H9 (cell line): ENCODE results near the gene OBSL1. TPM values are rescaled to one million over a fixed set of nuclear protein-coding genes. Genes with fewer than 3 reads are reported as not detected.

ENCODE experiments used
- DNase-seq: peaks from one replicate; pipeline ENCODE4 v3.0.0-alpha.2; 2017
- H2AFZ ChIP-seq: one replicate; pipeline ENCODE4 v1.6.1; 2013; ENCODE audit warnings: mild to moderate bottlenecking, low read length, control low read depth, moderate library complexity
- H2AK5ac ChIP-seq: 2 replicates; pipeline ENCODE4 v1.6.1; 2013; ENCODE audit warnings: low read length, control low read depth, mixed read lengths; ENCODE audit not compliant: insufficient read length
- H2BK120ac ChIP-seq: one replicate; pipeline ENCODE4 v1.6.1; 2013; ENCODE audit warnings: low read depth, mild to moderate bottlenecking, low read length, control low read depth, inconsistent platforms; ENCODE audit not compliant: poor library complexity, severe bottlenecking
- H2BK12ac ChIP-seq: 2 replicates; pipeline ENCODE4 v1.6.1; 2013; ENCODE audit warnings: low read length, control low read depth, mixed read lengths, low read depth; ENCODE audit not compliant: insufficient read length
- H2BK15ac ChIP-seq: 2 replicates; pipeline ENCODE4 v1.6.1; 2013; ENCODE audit warnings: low read depth, low read length, control low read depth
- H2BK20ac ChIP-seq: one replicate; pipeline ENCODE4 v1.6.1; 2013; ENCODE audit warnings: low read depth, mild to moderate bottlenecking, low read length, control low read depth, inconsistent platforms; ENCODE audit not compliant: poor library complexity, severe bottlenecking
- H2BK5ac ChIP-seq: 2 replicates; pipeline ENCODE4 v1.6.1; 2013; ENCODE audit warnings: low read length, control low read depth, mixed read lengths; ENCODE audit not compliant: insufficient read length
- H3K14ac ChIP-seq: 2 replicates; pipeline ENCODE4 v1.6.1; 2013; ENCODE audit warnings: low read length, control low read depth; ENCODE audit not compliant: insufficient read depth
- H3K18ac ChIP-seq: 2 replicates; pipeline ENCODE4 v1.6.1; 2013; ENCODE audit warnings: low read depth, mild to moderate bottlenecking, mixed read lengths, low read length, control low read depth; ENCODE audit not compliant: insufficient read length
- H3K23ac ChIP-seq: 2 replicates; pipeline ENCODE4 v1.6.1; 2013; ENCODE audit warnings: low read length, control low read depth, mixed read lengths, low read depth; ENCODE audit not compliant: insufficient read length
- H3K23me2 ChIP-seq: 2 replicates; pipeline ENCODE4 v1.6.1; 2013; ENCODE audit warnings: low read depth, mild to moderate bottlenecking, mixed read lengths, low read length, control low read depth; ENCODE audit not compliant: insufficient read length, poor library complexity, severe bottlenecking
- H3K27ac ChIP-seq: 2 replicates; pipeline ENCODE4 v1.5.1; 2013; ENCODE audit warnings: low read length, control low read depth, mixed read lengths, low read depth; ENCODE audit not compliant: insufficient read length
- H3K27me3 ChIP-seq: 2 replicates; pipeline ENCODE4 v1.6.1; 2013; ENCODE audit warnings: low read length, control low read depth, inconsistent platforms; ENCODE audit not compliant: insufficient read depth
- H3K4ac ChIP-seq: 2 replicates; pipeline ENCODE4 v1.6.1; 2013; ENCODE audit warnings: low read depth, mild to moderate bottlenecking, control low read depth, inconsistent platforms, low read length, moderate library complexity
- H3K4me1 ChIP-seq: 2 replicates; pipeline ENCODE4 v1.6.1; 2013; ENCODE audit warnings: low read length, control low read depth, inconsistent platforms; ENCODE audit not compliant: insufficient read depth
- H3K4me2 ChIP-seq: 2 replicates; pipeline ENCODE4 v1.6.1; 2013; ENCODE audit warnings: low read length, control low read depth, mixed read lengths; ENCODE audit not compliant: insufficient read length, insufficient read depth
- H3K56ac ChIP-seq: 2 replicates; pipeline ENCODE4 v1.6.1; 2013; ENCODE audit warnings: low read depth, mild to moderate bottlenecking, mixed read lengths, low read length, control low read depth; ENCODE audit not compliant: insufficient read length
- H3K79me1 ChIP-seq: 2 replicates; pipeline ENCODE4 v1.6.1; 2013; ENCODE audit warnings: low read depth, mild to moderate bottlenecking, moderate library complexity, low read length, control low read depth, inconsistent platforms; ENCODE audit not compliant: insufficient read depth, poor library complexity, severe bottlenecking
- H3K79me2 ChIP-seq: 2 replicates; pipeline ENCODE4 v1.6.1; 2013; ENCODE audit warnings: low read length, control low read depth, inconsistent platforms; ENCODE audit not compliant: insufficient read depth
- H3K9ac ChIP-seq: 2 replicates; pipeline ENCODE4 v1.6.1; 2013; ENCODE audit warnings: low read length, control low read depth, mixed read lengths; ENCODE audit not compliant: insufficient read length; ENCODE audit errors: extremely low read depth
- H3K9me3 ChIP-seq: one replicate; pipeline ENCODE4 v1.6.1; 2013; ENCODE audit warnings: low read depth, low read length, inconsistent platforms; ENCODE audit not compliant: control insufficient read depth
- H3T11ph ChIP-seq: one replicate; pipeline ENCODE4 v1.6.1; 2013; ENCODE audit warnings: mild to moderate bottlenecking, low read length, control low read depth, inconsistent platforms
- H4K20me1 ChIP-seq: one replicate; pipeline ENCODE4 v1.6.1; 2013; ENCODE audit not compliant: control insufficient read depth, insufficient read length, insufficient read depth
- H4K5ac ChIP-seq: 2 replicates; pipeline ENCODE4 v1.6.1; 2013; ENCODE audit warnings: low read depth, mild to moderate bottlenecking, mixed read lengths, low read length, control low read depth; ENCODE audit not compliant: insufficient read length
- H4K8ac ChIP-seq: replicated peaks from 2 replicates; pipeline ENCODE4 v1.6.1; 2013; ENCODE audit warnings: low read length, control low read depth, mixed read lengths, low read depth; ENCODE audit not compliant: insufficient read length
- H4K91ac ChIP-seq: 2 replicates; pipeline ENCODE4 v1.6.1; 2013; ENCODE audit warnings: low read depth, mild to moderate bottlenecking, moderate library complexity, mixed read lengths, low read length, control low read depth; ENCODE audit not compliant: insufficient read length
- H3K27ac Mint-ChIP-seq, 3 experiments: 2 replicates in 2 of 3; 3 replicates in 1 of 3; pipeline ENCODE4 v1.8.0; 2020 to 2021; ENCODE audit warnings: mixed read lengths in 3 of 3, mild to moderate bottlenecking in 1 of 3, moderate library complexity in 1 of 3
- H3K27me3 Mint-ChIP-seq: 2 replicates; pipeline ENCODE4 v1.8.0; 2021; ENCODE audit warnings: low read depth, mild to moderate bottlenecking, moderate library complexity, mixed read lengths
- H3K36me3 Mint-ChIP-seq, 3 experiments: 2 replicates in 2 of 3; 3 replicates in 1 of 3; pipeline ENCODE4 v1.8.0; 2020 to 2021; ENCODE audit warnings: low read depth in 3 of 3, mixed read lengths in 3 of 3; ENCODE audit not compliant: insufficient read depth in 1 of 3
- H3K4me1 Mint-ChIP-seq, 2 experiments: 2 replicates each; pipeline ENCODE4 v1.8.0; 2020; ENCODE audit warnings: mixed read lengths in 2 of 2
- H3K4me3 Mint-ChIP-seq, 2 experiments: 2 replicates in 1 of 2; 3 replicates in 1 of 2; pipeline ENCODE4 v1.8.0; 2020 to 2021; ENCODE audit warnings: mild to moderate bottlenecking in 2 of 2, mixed read lengths in 2 of 2, moderate library complexity in 1 of 2
- H3K9me3 Mint-ChIP-seq, 2 experiments: 2 replicates in 1 of 2; 3 replicates in 1 of 2; pipeline ENCODE4 v1.8.0; 2020; ENCODE audit warnings: mild to moderate bottlenecking in 2 of 2, mixed read lengths in 2 of 2, moderate library complexity in 1 of 2
- WGBS: extraction: QIAGEN DNeasy Blood & Tissue Kit; methylation state at CpG from one replicate; pipeline ENCODE4 v1.1.7; 2013; ENCODE audit warnings: missing lambda C conversion rate, low lambda C conversion rate, mixed read lengths; ENCODE audit not compliant: insufficient read length; ENCODE audit errors: extremely low coverage; 5-methylcytosine and 5-hydroxymethylcytosine counted together
- total RNA-seq: library from RNA; stranded (reverse); gene quantifications from 2 replicates; pipeline ENCODE4 v1.2.1, GENCODE V29; 2021
- TF ChIP-seq, protein P1 (sequence below): fragments of 200-600 bp; sonication (generic); conservative IDR thresholded peaks from 3 replicates; pipeline ENCODE4 v1.8.0; 2021; ENCODE audit warnings: antibody characterized with exemption, mild to moderate bottlenecking

Gene OBSL1
- total RNA-seq, 1 experiment from 2014 or later = 140 TPM

DNA sequence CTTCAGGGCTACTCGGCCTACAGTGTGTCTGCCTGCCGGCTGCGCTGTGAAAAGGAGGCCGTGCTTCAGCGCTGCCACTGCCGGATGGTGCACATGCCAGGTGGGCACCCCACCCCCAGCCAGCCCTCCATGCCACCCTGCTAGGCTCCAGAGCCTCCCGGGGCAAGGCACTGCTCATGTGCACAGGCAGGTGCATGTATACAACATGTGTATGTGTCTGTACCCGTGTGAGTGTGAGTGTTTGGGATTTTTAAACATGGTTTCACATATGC, 39.0 kb downstream of the OBSL1 start:
- H3K27ac Mint-ChIP-seq = no peak overlapping the region
- Histone ChIP-seq H3K79me2 (no peaks in the 10 kb centered on the region), H3K27me3 (no peaks in the 10 kb centered on the region; the same call in 1 of the 2 replicates), H4K8ac (no peak overlapping the region), H3K9ac (no peak overlapping the region), H2BK15ac (no peak overlapping the region), H3K23me2 (peaks cover 3% of the 10 kb centered on the region), H3K18ac (no peak overlapping the region), H2BK5ac (no peak overlapping the region), H4K20me1 (no peaks in the 10 kb centered on the region), H3K4ac (no peak overlapping the region), H4K91ac (no peak overlapping the region), H2BK12ac (no peak overlapping the region), H3K23ac (no peak overlapping the region), H4K5ac (no peak overlapping the region), H2BK120ac (no peak overlapping the region), H3K4me1 (no peaks in the 10 kb centered on the region), H2AK5ac (no peak overlapping the region), H3K9me3 (no peaks in the 10 kb centered on the region), H3K4me2 (no peak overlapping the region), H3K14ac (no peak overlapping the region), H2AFZ (no peak overlapping the region), H3K79me1 (no peaks in the 10 kb centered on the region), H3T11ph (no peak overlapping the region), H2BK20ac (no peak overlapping the region), H3K27ac (no peak overlapping the region), H3K56ac (no peak overlapping the region)
- H3K27me3 Mint-ChIP-seq = peaks cover 53% of the 10 kb centered on the region
- no peak for DNase-seq
- H3K4me1 Mint-ChIP-seq = peaks cover 24 to 30% of the 10 kb centered on the region in 2 experiments
- TF ChIP-seq, protein P1, sequence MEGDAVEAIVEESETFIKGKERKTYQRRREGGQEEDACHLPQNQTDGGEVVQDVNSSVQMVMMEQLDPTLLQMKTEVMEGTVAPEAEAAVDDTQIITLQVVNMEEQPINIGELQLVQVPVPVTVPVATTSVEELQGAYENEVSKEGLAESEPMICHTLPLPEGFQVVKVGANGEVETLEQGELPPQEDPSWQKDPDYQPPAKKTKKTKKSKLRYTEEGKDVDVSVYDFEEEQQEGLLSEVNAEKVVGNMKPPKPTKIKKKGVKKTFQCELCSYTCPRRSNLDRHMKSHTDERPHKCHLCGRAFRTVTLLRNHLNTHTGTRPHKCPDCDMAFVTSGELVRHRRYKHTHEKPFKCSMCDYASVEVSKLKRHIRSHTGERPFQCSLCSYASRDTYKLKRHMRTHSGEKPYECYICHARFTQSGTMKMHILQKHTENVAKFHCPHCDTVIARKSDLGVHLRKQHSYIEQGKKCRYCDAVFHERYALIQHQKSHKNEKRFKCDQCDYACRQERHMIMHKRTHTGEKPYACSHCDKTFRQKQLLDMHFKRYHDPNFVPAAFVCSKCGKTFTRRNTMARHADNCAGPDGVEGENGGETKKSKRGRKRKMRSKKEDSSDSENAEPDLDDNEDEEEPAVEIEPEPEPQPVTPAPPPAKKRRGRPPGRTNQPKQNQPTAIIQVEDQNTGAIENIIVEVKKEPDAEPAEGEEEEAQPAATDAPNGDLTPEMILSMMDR = no peak
- no peaks in the 10 kb centered on the region for H3K36me3 Mint-ChIP-seq
- WGBS = no CpG with 5 or more reads among the region's 8 CpGs
- no peak overlapping the region for H3K4me3 Mint-ChIP-seq
- H3K9me3 Mint-ChIP-seq = no peaks in the 10 kb centered on the region; a peak in 2 of 5 replicates
